Measurements from ENCODE around the gene ARHGEF7. TPM values are rescaled to one million over a fixed set of nuclear protein-coding genes. Genes with fewer than 3 reads are reported as not detected.

The ARHGEF7 gene
- total RNA-seq, 1 donor from 2014 or later, result 73.7 TPM

GRCh38 chr13:111344471-111345191 is 229.5 kb downstream of the ARHGEF7 start:
- FAIRE-seq, result no peak
- no peak overlapping the region for H3K9ac ChIP-seq (ENCODE audit: low read length)
- peak; percentile 47 for DNase-seq (ENCODE audit: low read depth)
- H3K79me2 ChIP-seq (ENCODE audit: insufficient read depth, low read length), result no peaks in the 10 kb centered on the region
- peaks cover 5% of the 10 kb centered on the region for H3K4me1 ChIP-seq (ENCODE audit: insufficient read depth, low read length)
- H3K27me3 ChIP-seq (ENCODE audit: insufficient read depth, low read length), result no peaks in the 10 kb centered on the region
- H4K20me1 ChIP-seq (ENCODE audit: insufficient read depth, low read length), result no peaks in the 10 kb centered on the region
- peak overlapping the region; percentile 0 for H3K27ac ChIP-seq (ENCODE audit: low read depth, low read length)
- peaks cover 5% of the 10 kb centered on the region for H3K4me1 Mint-ChIP-seq (ENCODE audit: low read depth, unreplicated experiment)
- peak overlapping the region; percentile 41 for H3K4me2 ChIP-seq (ENCODE audit: low read length)
- TF ChIP-seq EZH2 (IDR thresholded peaks at IDR 0.05; ENCODE audit: insufficient read depth, low read length), result no peak
- TF ChIP-seq CTCF (IDR thresholded peaks at IDR 0.05; ENCODE audit: insufficient read depth, low read depth, low read length), result peak; percentile 42
- H3K9me3 Mint-ChIP-seq (ENCODE audit: unreplicated experiment), result no peaks in the 10 kb centered on the region
- no peak overlapping the region for H3K4me3 ChIP-seq (ENCODE audit: insufficient read depth, low read depth, low read length)
- H2AFZ ChIP-seq (ENCODE audit: low read depth, low read length), result peak overlapping the region; percentile 21
- no peaks in the 10 kb centered on the region for H3K9me3 ChIP-seq (ENCODE audit: insufficient read depth, low read depth, low read length)
- peaks cover 22% of the 10 kb centered on the region for H3K36me3 Mint-ChIP-seq (ENCODE audit: low read depth, unreplicated experiment)
- no peak overlapping the region for H3K4me3 Mint-ChIP-seq (ENCODE audit: unreplicated experiment)
- H3K36me3 ChIP-seq (ENCODE audit: insufficient read depth, low read length), result no peaks in the 10 kb centered on the region
- H3K27ac Mint-ChIP-seq (ENCODE audit: unreplicated experiment), result no peak overlapping the region
- peaks cover 6% of the 10 kb centered on the region for H3K27me3 Mint-ChIP-seq (ENCODE audit: low read depth, unreplicated experiment)

- no peak overlapping the region for H3K27ac ChIP-seq (ENCODE audit: low read depth, low read length)
- no peaks in the 10 kb centered on the region for H4K20me1 ChIP-seq (ENCODE audit: insufficient read depth, low read length)
- H3K4me2 ChIP-seq (ENCODE audit: low read length), result no peak overlapping the region
- no peaks in the 10 kb centered on the region for H3K27me3 ChIP-seq (ENCODE audit: insufficient read depth, low read length)
- no peak overlapping the region for H2AFZ ChIP-seq (ENCODE audit: low read depth, low read length)
- Mint-ChIP-seq H3K36me3 (ENCODE audit: low read depth, unreplicated experiment) (peaks cover 19% of the 10 kb centered on the region), H3K9me3 (ENCODE audit: unreplicated experiment) (no peaks in the 10 kb centered on the region), H3K27me3 (ENCODE audit: low read depth, unreplicated experiment) (peaks cover 6% of the 10 kb centered on the region), H3K4me1 (ENCODE audit: low read depth, unreplicated experiment) (peaks cover 5% of the 10 kb centered on the region), H3K27ac (ENCODE audit: unreplicated experiment) (no peak overlapping the region), H3K4me3 (ENCODE audit: unreplicated experiment) (no peak overlapping the region)
- H3K4me3 ChIP-seq (ENCODE audit: insufficient read depth, low read depth, low read length), result no peak overlapping the region
- no peak for TF ChIP-seq EZH2 (IDR thresholded peaks at IDR 0.05; ENCODE audit: insufficient read depth, low read length)
- no peak for TF ChIP-seq CTCF (IDR thresholded peaks at IDR 0.05; ENCODE audit: insufficient read depth, low read depth, low read length)
- no peaks in the 10 kb centered on the region for H3K36me3 ChIP-seq (ENCODE audit: insufficient read depth, low read length)
- no peak overlapping the region for H3K9ac ChIP-seq (ENCODE audit: low read length)
- FAIRE-seq, result no peak
- H3K4me1 ChIP-seq (ENCODE audit: insufficient read depth, low read length), result peaks cover 5% of the 10 kb centered on the region
- no peaks in the 10 kb centered on the region for H3K79me2 ChIP-seq (ENCODE audit: insufficient read depth, low read length)
- no peak for DNase-seq (ENCODE audit: low read depth)
- H3K9me3 ChIP-seq (ENCODE audit: insufficient read depth, low read depth, low read length), result no peaks in the 10 kb centered on the region
Observed at GRCh38 chr13:111345682-111346081, 230.6 kb downstream of the ARHGEF7 start.

GRCh38 chr13:111346101-111346680 is 231.1 kb downstream of the ARHGEF7 start:
- no peak for TF ChIP-seq EZH2 (IDR thresholded peaks at IDR 0.05; ENCODE audit: insufficient read depth, low read length)
- no peak for TF ChIP-seq CTCF (IDR thresholded peaks at IDR 0.05; ENCODE audit: insufficient read depth, low read depth, low read length)
- Mint-ChIP-seq H3K4me1 (ENCODE audit: low read depth, unreplicated experiment) (peaks cover 5% of the 10 kb centered on the region), H3K27ac (ENCODE audit: unreplicated experiment) (no peak overlapping the region), H3K27me3 (ENCODE audit: low read depth, unreplicated experiment) (peaks cover 6% of the 10 kb centered on the region), H3K4me3 (ENCODE audit: unreplicated experiment) (no peak overlapping the region), H3K9me3 (ENCODE audit: unreplicated experiment) (no peaks in the 10 kb centered on the region), H3K36me3 (ENCODE audit: low read depth, unreplicated experiment) (peaks cover 19% of the 10 kb centered on the region)
- H3K36me3 ChIP-seq (ENCODE audit: insufficient read depth, low read length), result no peaks in the 10 kb centered on the region
- FAIRE-seq (no peak), DNase-seq (ENCODE audit: low read depth) (no peak)
- H3K9me3 ChIP-seq (ENCODE audit: insufficient read depth, low read depth, low read length), result no peaks in the 10 kb centered on the region
- H2AFZ ChIP-seq (ENCODE audit: low read depth, low read length), result no peak overlapping the region
- no peaks in the 10 kb centered on the region for H4K20me1 ChIP-seq (ENCODE audit: insufficient read depth, low read length)
- no peak overlapping the region for H3K9ac ChIP-seq (ENCODE audit: low read length)
- H3K27me3 ChIP-seq (ENCODE audit: insufficient read depth, low read length), result no peaks in the 10 kb centered on the region
- H3K4me2 ChIP-seq (ENCODE audit: low read length), result no peak overlapping the region
- no peaks in the 10 kb centered on the region for H3K79me2 ChIP-seq (ENCODE audit: insufficient read depth, low read length)
- no peak overlapping the region for H3K4me3 ChIP-seq (ENCODE audit: insufficient read depth, low read depth, low read length)
- H3K27ac ChIP-seq (ENCODE audit: low read depth, low read length), result no peak overlapping the region
- peaks cover 5% of the 10 kb centered on the region for H3K4me1 ChIP-seq (ENCODE audit: insufficient read depth, low read length)
